GM19099 (cell line): ENCODE data around the gene RFPL4AL1.

Experiments used
- POLR2A ChIP-seq: IDR thresholded peaks from 3 replicates; pipeline ENCODE4 v1.6.1; 2011; ENCODE audit warnings: low read depth; ENCODE audit not compliant: insufficient read length; ENCODE audit errors: extremely low read depth

RFPL4AL1 gene

GRCh38 chr19:55813906-55814305, 45.0 kb downstream of the RFPL4AL1 start:
- no peak for TF ChIP-seq POLR2A

- TF ChIP-seq POLR2A = no peak
Measured at GRCh38 chr19:55820037-55820436, 51.1 kb downstream of the RFPL4AL1 start.
